ENCODE data around the gene TMUB1.

GRCh38 chr7:151128716-151129115 is 45.4 kb upstream of the TMUB1 start:
- no peak for TF ChIP-seq CTCF (IDR thresholded peaks at IDR 0.05 in 2 of 3, conservative IDR thresholded peaks at IDR 0.05 in 1 of 3; ENCODE audit: insufficient read depth in 2 of 3, low read depth in 1 of 3, low read length in 3 of 3)
- no peak for TF ChIP-seq HMGXB4 (CRISPR knock-in tag; IDR thresholded peaks at IDR 0.05)
- TF ChIP-seq COPS2 (conservative IDR thresholded peaks at IDR 0.05): no peak
- no peak for TF ChIP-seq ZNF740 (CRISPR knock-in tag; IDR thresholded peaks at IDR 0.05)
- TF ChIP-seq ZNF740 (tag; IDR thresholded peaks at IDR 0.05): no peak
- TF ChIP-seq SAFB2 (IDR thresholded peaks at IDR 0.05; ENCODE audit: borderline replicate concordance, low read depth, low read length, severe bottlenecking): no peak
- TF ChIP-seq C11orf30 (IDR thresholded peaks at IDR 0.05; ENCODE audit: low read depth): no peak
- TF ChIP-seq MAFK (IDR thresholded peaks at IDR 0.05; ENCODE audit: low read length): no peak
- no peak for TF ChIP-seq JUN (IDR thresholded peaks at IDR 0.05; ENCODE audit: borderline replicate concordance, low read depth, low read length)
- TF ChIP-seq JUN (CRISPR knock-in tag; IDR thresholded peaks at IDR 0.05; ENCODE audit: borderline replicate concordance): no peak
- TF ChIP-seq POLR2AphosphoS5 (IDR thresholded peaks at IDR 0.05; ENCODE audit: control insufficient read depth, insufficient read depth, low read depth, low read length): no peak
- TF ChIP-seq MNT (conservative IDR thresholded peaks at IDR 0.05): no peak
- no peak for TF ChIP-seq BHLHE40 (IDR thresholded peaks at IDR 0.05; ENCODE audit: low read length)

All from K562 (cell line).